Muscle of back (tissue), 11 donors: ENCODE results near the gene SNTN. TPM values are rescaled to one million over a fixed set of nuclear protein-coding genes. Genes with fewer than 3 reads are reported as not detected.

Experiments
- DNase-seq, 3 donors: peaks; one replicate each; pipeline versions ENCODE4 v3.0.0 to v3.0.0-alpha.2; 2013
- polyA plus RNA-seq, 10 donors: library from polyadenylated mRNA; unstranded; fragments of 120-200 nt; gene quantifications; one replicate each; pipeline ENCODE4 v1.2.1, GENCODE V29; 2013; ENCODE audit not compliant: insufficient read length in 10 of 10

SNTN gene
- polyA plus RNA-seq, 10 donors = 0.04 to 0.05 TPM; not detected in 8

GRCh38 chr3:63673111-63673510 is 20.6 kb downstream of the SNTN start:
- DNase-seq = no peak

DNA sequence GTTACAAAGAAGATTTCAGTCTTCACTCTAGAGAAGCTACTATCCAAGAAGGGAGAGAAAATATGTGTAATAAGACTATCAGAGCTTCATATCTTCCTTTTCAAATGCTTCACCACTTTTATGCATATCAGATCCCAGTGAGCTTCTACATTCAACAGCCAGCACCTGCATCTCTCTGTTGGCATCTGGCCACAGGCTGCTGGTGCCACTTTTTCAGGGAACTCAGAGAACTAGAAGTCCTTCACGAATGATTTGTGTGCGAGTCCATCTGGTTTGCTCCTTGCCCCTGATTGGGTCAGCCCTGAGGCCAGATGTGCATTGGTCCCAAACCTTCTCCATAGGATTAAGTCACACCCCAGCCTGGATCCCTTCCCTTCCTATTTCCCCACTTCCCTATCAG is 22.1 kb downstream of the SNTN start:
- DNase-seq = no peak

DNA sequence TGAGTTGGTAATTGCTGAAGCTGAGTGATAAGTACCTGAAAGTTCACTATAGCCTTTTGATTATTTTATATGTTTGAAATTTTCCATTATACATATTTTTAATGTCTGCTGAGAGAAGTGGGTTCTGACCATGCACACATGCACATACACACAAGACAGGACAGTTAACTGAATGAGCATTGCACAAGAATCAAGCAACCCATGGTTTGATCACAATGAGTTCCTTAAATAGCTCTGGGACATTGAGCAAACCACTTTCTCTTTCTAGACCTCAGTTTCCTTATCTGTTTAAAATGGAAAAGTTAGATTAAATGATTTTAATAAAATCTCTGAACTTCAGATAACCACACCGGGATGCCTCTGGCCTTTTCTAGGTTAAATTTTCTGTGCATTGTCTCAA is 26.7 kb downstream of the SNTN start:
- no peak for DNase-seq

DNA sequence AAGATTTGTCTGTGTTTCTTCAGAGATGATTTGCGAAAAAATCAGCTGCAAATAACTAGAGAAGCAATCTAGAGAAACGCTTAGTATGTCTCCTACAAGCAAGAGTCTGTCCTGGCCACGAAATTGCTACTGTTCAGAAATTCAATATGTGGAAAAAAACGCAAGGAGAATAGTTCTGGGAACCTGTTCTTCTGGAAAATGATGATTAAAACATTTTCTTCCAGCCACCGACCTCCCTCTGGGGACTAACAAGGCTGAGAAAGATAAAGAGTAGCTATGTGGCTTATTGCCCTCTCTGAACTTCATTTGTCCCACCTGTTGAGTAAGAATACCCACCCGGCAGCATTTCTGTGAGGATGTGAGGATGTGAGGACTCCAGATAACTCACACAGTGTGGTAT is 31.6 kb downstream of the SNTN start:
- DNase-seq = no peak

GRCh38 chr3:63685340-63685739 is 32.9 kb downstream of the SNTN start:
- no peak for DNase-seq

GRCh38 chr3:63687278-63688225 is 35.1 kb downstream of the SNTN start:
- no peak for DNase-seq

DNA sequence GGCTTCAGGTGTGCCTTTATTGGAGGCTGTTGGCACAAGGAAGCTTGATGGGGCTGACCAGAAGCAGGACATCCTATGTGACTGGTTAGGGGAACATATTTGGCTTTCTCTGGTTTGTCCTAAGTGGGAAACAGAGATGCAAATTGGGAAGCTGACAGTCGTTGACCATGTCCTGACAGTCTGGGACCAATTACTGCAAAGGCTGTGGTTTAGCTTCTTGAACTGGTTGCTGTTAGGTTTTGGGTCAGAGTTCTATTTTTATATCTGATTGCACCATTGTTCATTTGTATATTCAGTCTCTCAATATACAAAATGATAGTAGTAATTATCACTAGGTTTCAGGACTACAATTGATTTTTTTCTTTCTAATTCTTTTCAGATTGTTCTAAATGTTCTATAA is 36.8 kb downstream of the SNTN start:
- no peak for DNase-seq

DNA sequence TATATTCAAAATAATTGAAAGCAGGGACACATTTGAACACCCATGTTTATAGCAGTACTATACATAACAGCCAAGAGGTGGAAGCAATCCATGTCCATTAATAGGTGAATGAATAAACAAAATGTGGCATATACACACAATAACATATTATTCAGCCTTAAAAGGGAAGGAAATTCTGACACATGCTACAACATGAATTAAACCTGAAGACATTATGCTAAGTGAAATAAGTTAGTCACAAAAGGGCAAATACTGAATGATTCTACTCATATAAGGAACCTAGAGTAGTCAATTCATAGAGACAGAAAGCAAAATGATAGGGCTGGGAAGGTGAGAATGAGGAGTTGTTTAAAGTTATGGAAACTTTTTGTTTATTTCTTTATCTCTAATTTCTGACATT is 40.9 kb downstream of the SNTN start:
- no peak for DNase-seq

DNA sequence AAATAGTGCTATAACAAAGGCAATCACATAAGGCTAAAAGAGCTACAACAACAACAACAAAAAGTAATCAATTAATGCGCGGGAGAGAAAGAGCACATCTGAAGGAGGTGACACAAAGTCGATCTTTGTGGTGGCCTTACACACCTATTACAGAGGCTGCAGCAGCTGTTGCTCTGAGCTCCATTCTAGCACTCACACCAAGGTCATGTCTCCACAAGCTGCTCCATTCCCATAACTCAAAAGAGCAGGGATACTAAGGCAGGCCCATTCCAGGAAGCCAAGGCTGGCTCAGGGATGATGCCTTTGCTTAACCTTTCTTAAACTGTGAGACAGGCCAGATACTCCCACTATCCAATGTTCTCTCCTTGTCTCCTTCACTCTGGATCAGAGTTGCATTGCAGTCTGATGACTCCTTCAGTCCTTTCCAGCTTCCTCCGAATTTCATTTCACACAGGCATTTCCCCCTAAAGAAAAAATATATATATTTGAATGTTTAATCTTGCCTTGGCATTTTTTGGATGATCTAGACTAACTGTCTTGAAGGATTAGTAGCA is 52.7 kb downstream of the SNTN start:
- DNase-seq = no peak

GRCh38 chr3:63706321-63707085 is 54.0 kb downstream of the SNTN start:
- DNase-seq = no peak

- DNase-seq = no peak
Measured at GRCh38 chr3:63707731-63708130, 55.3 kb downstream of the SNTN start.

DNA sequence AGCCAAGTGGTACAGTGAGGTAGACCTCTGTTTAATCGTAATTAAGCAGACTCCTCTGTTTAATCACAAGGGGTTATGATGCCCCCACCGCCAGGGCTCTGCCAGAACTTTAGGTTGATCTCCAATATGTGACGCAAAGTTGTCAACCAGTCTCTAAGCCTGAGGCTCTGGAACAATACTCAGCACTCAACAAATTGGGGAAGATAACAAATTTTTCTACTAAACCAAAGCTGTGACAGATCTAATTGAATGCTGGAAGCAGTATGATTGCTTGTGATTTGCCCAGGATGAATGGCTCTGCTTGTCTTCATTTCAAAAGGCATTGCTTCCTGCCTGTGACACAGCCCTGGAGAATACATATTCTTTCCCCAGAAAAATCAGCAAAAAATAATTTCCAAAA is 57.1 kb downstream of the SNTN start:
- DNase-seq = no peak

Other genes with a start within 250 kb of the SNTN start
- under 1 TPM in 7 of 10 donors, not detected in 3; 0.15 to 0.55 (median 0.30) TPM for gene C3orf49, start 166.6 kb downstream of the SNTN start, polyA plus RNA-seq
- 10 to 100 TPM; 49.5 to 65.2 (median 57.3) TPM for gene THOC7, start 211.1 kb downstream of the SNTN start, polyA plus RNA-seq
- gene ATXN7, start 211.2 kb downstream of the SNTN start, polyA plus RNA-seq = 10 to 100 TPM in 9 of 10 donors, 1 to 10 TPM in 1; 8.9 to 18.3 (median 11.7) TPM